Transverse colon (tissue), 4 donors: ENCODE data around the gene SORL1-AS1.

Source experiments
- DNase-seq: peaks from one replicate; pipeline ENCODE4 v3.0.0-alpha.2; 2019
- H3K27ac ChIP-seq, 4 donors: fragments of 200-600 bp; sonication (generic); 2 replicates each; pipeline ENCODE4 v1.5.1; 2016 to 2018; ENCODE audit warnings: inconsistent platforms in 4 of 4
- H3K27me3 ChIP-seq: fragments of 200-600 bp; sonication (generic); 2 replicates; pipeline ENCODE4 v1.5.1; 2017; ENCODE audit warnings: inconsistent platforms
- H3K36me3 ChIP-seq, 4 donors: fragments of 200-600 bp; sonication (generic); 2 replicates each; pipeline ENCODE4 v1.5.1; 2017 to 2019; ENCODE audit warnings: inconsistent platforms in 4 of 4
- H3K4me1 ChIP-seq, 4 donors: fragments of 200-600 bp; sonication (generic); 2 replicates each; pipeline ENCODE4 v1.5.1; 2017 to 2020; ENCODE audit warnings: inconsistent platforms in 4 of 4
- H3K4me3 ChIP-seq, 4 donors: fragments of 200-600 bp; sonication (generic); 1 replicate in 1 of 4; 2 replicates in 3 of 4; pipeline versions ENCODE4 v1.5.1 to v1.6.1; 2017 to 2019; ENCODE audit warnings: inconsistent platforms in 4 of 4
- H3K9me3 ChIP-seq, 2 donors: fragments of 200-600 bp; sonication (generic); 2 replicates each; pipeline ENCODE4 v1.5.1; 2017 to 2019; ENCODE audit warnings: inconsistent platforms in 2 of 2
- EP300 ChIP-seq: sonication (generic); formaldehyde crosslinking; IDR thresholded peaks from one replicate; pipeline ENCODE4 v1.6.1; 2017; ENCODE audit warnings: antibody characterized with exemption, low read depth
- POLR2A ChIP-seq: fragments of 450-650 bp; IDR thresholded peaks from one replicate; pipeline ENCODE4 v1.6.1; 2016; ENCODE audit warnings: antibody characterized with exemption, mild to moderate bottlenecking, moderate library complexity
- POLR2AphosphoS5 ChIP-seq, 3 donors: sonication (generic); formaldehyde crosslinking; IDR thresholded peaks; one replicate each; pipeline ENCODE4 v1.6.1; 2016; ENCODE audit warnings: antibody characterized with exemption in 3 of 3
- WGBS, 2 donors: methylation state at CpG; one replicate each; pipeline ENCODE4 v1.1.5; 2018; ENCODE audit warnings: low coverage in 1 of 2; 5-methylcytosine and 5-hydroxymethylcytosine counted together
- in situ Hi-C, 4 donors: fragments of 200-750 bp; cut with MboI; loops; one replicate each; pipeline versions ENCODE4 v1.15.0 to v1.15.1; 2017; ENCODE audit warnings: low sequenced_read_pairs in 3 of 4, low pct_ligation_motif_present in 1 of 4, low pct_unique_long_range_greater_than_20kb in 1 of 4
- intact Hi-C: fragments of 100-400 bp; cut with DNase I; formaldehyde crosslinking; loops from one replicate; pipeline ENCODE4 v1.15.1; 2023; ENCODE audit warnings: low total_unique reads
- TF ChIP-seq, protein P1 (sequence below), 5 experiments: fragments of 200-600 bp in 3 of 5; fragments of 450-650 bp in 2 of 5; sonication (generic) in 3 of 5; IDR thresholded peaks; 1 replicate in 2 of 5; 2 replicates in 3 of 5; pipeline ENCODE4 v1.5.1; 2016 to 2017; ENCODE audit warnings: antibody characterized with exemption in 5 of 5, inconsistent platforms in 3 of 5, mild to moderate bottlenecking in 2 of 5, moderate library complexity in 1 of 5

SORL1-AS1 gene

DNA sequence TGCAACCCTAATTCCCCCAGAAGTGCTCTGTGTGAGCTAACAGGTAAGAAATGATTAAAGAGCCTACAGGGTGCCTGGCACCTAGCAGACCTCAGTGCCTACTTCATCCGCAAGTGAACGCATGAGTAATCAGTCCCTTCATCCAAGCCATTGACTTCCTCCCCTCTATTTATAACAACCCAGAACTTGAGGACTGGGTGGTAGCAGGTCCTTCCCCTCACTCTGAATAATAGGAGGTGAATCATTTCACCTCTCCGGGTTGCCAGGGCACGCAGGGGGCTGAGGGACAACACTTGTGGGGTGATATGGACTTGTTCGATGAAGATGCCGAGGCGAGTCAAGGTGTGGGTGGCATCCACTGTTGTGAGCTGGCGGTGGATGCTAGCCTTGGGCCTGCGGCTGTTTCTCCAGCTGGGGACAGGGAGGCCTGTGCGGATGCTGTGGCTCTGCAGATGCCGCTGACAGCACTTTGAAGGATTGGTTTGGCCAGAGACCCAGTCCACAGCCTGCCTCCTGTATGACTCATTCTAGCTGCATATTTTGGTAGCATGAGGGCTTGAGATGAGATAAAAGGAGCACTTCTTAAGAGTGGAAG, 11.7 kb upstream of the SORL1-AS1 start:
- in situ Hi-C loops (no loop called here), intact Hi-C loops (no loop called here)
- WGBS, 2 donors: 43 to 62% methylated on average over 4 to 11 of the region's 11 CpGs
- H3K4me1 ChIP-seq: peaks cover 13 to 58% (median 29%) of the 10 kb centered on the region in 4 donors
- H3K27ac ChIP-seq: peak overlapping the region; percentile 79 to 90 (median 84)
- no peaks in the 10 kb centered on the region for H3K27me3 ChIP-seq
- peak; percentile 51 for DNase-seq
- H3K9me3 ChIP-seq: no peaks in the 10 kb centered on the region
- TF ChIP-seq, protein P1, sequence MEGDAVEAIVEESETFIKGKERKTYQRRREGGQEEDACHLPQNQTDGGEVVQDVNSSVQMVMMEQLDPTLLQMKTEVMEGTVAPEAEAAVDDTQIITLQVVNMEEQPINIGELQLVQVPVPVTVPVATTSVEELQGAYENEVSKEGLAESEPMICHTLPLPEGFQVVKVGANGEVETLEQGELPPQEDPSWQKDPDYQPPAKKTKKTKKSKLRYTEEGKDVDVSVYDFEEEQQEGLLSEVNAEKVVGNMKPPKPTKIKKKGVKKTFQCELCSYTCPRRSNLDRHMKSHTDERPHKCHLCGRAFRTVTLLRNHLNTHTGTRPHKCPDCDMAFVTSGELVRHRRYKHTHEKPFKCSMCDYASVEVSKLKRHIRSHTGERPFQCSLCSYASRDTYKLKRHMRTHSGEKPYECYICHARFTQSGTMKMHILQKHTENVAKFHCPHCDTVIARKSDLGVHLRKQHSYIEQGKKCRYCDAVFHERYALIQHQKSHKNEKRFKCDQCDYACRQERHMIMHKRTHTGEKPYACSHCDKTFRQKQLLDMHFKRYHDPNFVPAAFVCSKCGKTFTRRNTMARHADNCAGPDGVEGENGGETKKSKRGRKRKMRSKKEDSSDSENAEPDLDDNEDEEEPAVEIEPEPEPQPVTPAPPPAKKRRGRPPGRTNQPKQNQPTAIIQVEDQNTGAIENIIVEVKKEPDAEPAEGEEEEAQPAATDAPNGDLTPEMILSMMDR (IDR thresholded peaks at IDR 0.05): no peak
- peak; percentile 14 to 46 (median 40) for TF ChIP-seq POLR2AphosphoS5 (IDR thresholded peaks at IDR 0.05)
- TF ChIP-seq POLR2A: no peak
- no peak for TF ChIP-seq EP300
- no peak overlapping the region for H3K4me3 ChIP-seq
- H3K36me3 ChIP-seq: no peaks in the 10 kb centered on the region

DNA sequence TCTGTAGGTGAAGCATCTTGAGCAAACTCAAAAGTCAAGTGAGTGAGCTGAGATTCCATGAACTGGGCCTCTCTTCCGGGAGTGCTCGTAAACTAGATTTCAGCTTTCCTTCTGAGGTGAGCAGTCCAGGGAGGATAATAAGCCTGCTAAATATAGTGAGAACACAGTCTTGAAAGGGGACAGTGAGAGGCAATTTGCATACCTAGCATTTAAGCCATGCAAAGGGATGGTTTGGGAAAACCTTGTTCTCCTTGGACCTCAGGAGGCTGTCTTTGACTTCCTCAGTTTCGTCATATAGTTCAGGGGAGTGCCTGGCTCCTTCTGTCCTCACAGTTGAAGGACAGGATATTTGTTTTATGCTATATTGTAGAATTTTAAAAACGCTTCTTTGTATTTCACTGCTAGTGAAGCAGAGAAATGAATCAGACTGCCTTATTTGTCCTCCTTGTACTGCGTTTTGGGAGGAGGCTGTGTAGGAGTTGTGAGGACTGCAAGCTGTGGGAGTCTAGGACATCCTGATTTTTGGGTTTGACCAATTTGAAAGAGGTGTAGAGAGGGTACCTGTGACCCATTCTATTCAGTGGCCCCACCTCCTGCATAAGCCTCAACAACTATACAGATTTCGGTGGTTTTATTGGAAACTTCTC, 11.0 kb upstream of the SORL1-AS1 start:
- H3K4me1 ChIP-seq: peaks cover 13 to 64% (median 29%) of the 10 kb centered on the region in 4 donors
- intact Hi-C loops: no loop called here

DNA sequence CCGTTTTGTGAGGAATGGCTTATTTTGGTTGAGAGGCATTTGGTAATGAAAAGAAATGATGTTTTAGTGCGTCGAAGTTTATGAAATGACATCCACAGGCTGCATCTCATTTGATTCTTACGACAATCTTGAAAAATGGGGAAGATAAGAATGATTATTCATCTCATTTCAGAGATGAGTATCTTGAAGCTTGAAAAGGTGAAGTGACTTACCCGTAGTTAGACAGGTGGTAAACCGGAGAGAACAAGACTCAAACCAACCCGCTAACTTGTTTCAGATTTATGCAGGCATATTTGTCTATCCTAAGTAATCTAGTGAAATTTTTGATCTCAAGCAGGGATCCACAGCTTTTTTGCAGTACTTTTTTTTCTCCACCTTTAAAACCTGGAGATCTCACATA, 9.1 kb upstream of the SORL1-AS1 start:
- intact Hi-C loops: no loop called here
- no peak overlapping the region for H3K27ac ChIP-seq
- WGBS, 2 donors: 75 to 79% methylated on average over 7 of the region's 7 CpGs

More for the DNA sequence above, 11.0 kb upstream of the SORL1-AS1 start:
- 74 to 80% methylated on average over 2 to 6 of the region's 6 CpGs for WGBS, 2 donors
- Histone ChIP-seq H3K27ac (peak overlapping the region; percentile 79 to 90 (median 84)), H3K4me3 (no peak overlapping the region), H3K27me3 (no peaks in the 10 kb centered on the region), H3K36me3 (no peaks in the 10 kb centered on the region), H3K9me3 (no peaks in the 10 kb centered on the region)
- no peak for DNase-seq
- in situ Hi-C loops: no loop called here
- TF ChIP-seq POLR2A: no peak
- TF ChIP-seq, protein P1 (IDR thresholded peaks at IDR 0.05): no peak
- no peak for TF ChIP-seq EP300
- TF ChIP-seq POLR2AphosphoS5 (IDR thresholded peaks at IDR 0.05): no peak

DNA sequence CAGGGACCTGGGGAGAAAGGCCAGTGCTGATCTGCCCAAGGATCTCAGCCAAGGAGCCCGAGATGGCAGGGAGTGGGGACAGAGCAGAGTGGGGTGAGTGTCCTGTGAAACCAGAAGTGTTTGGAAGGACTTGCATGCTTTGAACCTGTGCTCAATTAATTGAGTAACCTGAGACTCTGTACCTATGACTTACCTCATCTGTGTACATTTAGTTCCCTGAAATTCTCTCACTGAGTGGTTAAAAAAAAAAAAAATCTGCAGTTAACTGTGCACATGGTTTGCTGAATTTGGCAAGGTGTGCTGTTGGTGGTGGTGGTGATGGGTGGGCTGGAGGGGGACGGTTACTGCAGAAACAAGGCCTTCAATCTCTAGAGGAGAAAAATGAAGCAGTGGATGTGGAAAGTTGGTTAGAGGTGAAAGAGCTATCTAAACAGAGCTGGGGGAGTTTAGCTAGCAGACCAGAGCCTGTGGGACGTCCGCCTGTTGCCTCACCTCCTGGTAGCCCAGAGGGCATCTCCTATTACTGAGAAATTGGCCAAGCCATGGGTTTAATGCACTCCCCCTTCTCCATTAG, 8.3 kb upstream of the SORL1-AS1 start:
- DNase-seq: no peak
- in situ Hi-C loops: no loop called here
- Histone ChIP-seq H3K36me3 (no peaks in the 10 kb centered on the region), H3K4me3 (no peak overlapping the region), H3K4me1 (peaks cover 5 to 39% (median 17%) of the 10 kb centered on the region in 4 donors), H3K27ac (peak overlapping the region in 1 of 4 donors; percentile 7), H3K27me3 (no peaks in the 10 kb centered on the region), H3K9me3 (no peaks in the 10 kb centered on the region)
- TF ChIP-seq POLR2A: no peak
- TF ChIP-seq EP300: no peak
- no peak for TF ChIP-seq POLR2AphosphoS5 (IDR thresholded peaks at IDR 0.05)
- TF ChIP-seq, protein P1 (IDR thresholded peaks at IDR 0.05): no peak
- 78 to 79% methylated on average over 1 to 4 of the region's 4 CpGs for WGBS, 2 donors
- intact Hi-C loops: no loop called here

More for the DNA sequence above, 9.1 kb upstream of the SORL1-AS1 start:
- Histone ChIP-seq H3K27me3 (no peaks in the 10 kb centered on the region), H3K9me3 (no peaks in the 10 kb centered on the region), H3K36me3 (no peaks in the 10 kb centered on the region), H3K4me3 (no peak overlapping the region), H3K4me1 (peaks cover 9 to 47% (median 23%) of the 10 kb centered on the region in 4 donors)
- TF ChIP-seq, protein P1 (IDR thresholded peaks at IDR 0.05): no peak
- TF ChIP-seq EP300: no peak
- no peak for TF ChIP-seq POLR2A
- TF ChIP-seq POLR2AphosphoS5 (IDR thresholded peaks at IDR 0.05): no peak
- in situ Hi-C loops: no loop called here
- no peak for DNase-seq
